GM18519 (cell line): ENCODE results near the gene ITGB2.
"Not testable (repeated sequence)": the region's sequence is repeated elsewhere in the genome, so short reads cannot be mapped to it uniquely, and the experiment has no call there.

ENCODE experiments used
- ATAC-seq: cut with Tn5 transposase; IDR thresholded peaks from one replicate; pipeline ENCODE4 v1.9.1; 2021; ENCODE audit warnings: mild to moderate bottlenecking, moderate library complexity; ENCODE audit not compliant: unreplicated experiment, low FRiP score

The ITGB2 gene

DNA sequence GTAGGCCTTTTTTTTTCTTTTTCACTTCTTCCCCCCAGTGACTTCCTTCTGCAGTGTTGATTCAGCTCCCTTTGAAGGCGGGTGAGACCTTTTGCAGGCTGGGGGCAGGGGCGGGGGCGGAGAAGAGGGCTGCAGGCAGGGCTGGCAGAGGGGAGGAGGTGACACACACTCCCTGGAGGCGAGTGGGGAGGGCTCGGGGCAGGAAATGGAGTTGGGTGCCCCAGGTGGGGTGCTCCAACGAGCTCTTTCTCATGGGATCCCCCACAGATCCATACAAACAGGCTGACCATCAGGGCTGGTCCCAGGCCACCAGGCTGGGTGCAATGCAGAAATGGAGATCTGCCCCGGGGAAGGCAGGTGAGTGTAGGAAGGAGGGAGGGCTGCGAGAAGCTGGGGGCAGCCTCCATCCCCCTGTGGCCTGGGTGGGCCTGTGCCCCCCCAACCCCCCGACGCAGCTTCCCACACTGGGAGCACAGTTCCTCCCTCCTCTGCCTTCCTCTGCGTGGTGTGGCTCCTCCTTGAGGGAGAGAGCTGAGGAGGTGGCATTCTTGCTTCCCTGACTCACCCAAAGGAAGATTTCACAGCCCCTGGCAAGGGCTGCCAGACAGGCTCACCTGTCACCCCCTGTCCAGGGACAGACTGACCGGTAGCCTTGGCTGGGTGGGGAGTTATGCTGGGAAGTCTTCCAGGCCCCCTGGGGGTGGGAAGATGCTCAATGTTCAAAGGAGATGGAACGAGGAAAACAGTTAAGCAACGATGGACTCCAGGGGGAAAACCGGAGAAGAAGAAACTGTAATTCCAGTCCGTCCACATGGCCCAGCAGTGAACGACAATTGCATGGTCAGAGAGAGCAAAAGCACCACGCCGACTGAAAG is 7.1 kb upstream of the ITGB2 start:
- ATAC-seq, result no peak

DNA sequence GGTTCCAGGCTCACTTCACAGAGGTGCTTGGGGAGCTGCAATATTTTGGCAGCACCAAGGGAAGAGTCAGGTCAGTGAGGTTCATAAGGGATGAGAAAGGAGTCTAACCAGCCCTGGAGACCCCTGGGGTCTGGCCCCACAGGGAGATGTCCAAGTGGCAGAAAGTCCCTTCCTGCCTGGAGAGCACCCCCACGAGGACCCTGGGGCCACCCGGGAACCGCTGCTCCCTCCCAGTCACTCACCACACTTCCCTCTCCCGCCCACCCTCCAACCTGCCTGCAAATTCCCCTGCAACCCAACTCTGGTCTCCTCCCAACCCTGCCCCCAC is 6.5 kb upstream of the ITGB2 start:
- no peak for ATAC-seq

DNA sequence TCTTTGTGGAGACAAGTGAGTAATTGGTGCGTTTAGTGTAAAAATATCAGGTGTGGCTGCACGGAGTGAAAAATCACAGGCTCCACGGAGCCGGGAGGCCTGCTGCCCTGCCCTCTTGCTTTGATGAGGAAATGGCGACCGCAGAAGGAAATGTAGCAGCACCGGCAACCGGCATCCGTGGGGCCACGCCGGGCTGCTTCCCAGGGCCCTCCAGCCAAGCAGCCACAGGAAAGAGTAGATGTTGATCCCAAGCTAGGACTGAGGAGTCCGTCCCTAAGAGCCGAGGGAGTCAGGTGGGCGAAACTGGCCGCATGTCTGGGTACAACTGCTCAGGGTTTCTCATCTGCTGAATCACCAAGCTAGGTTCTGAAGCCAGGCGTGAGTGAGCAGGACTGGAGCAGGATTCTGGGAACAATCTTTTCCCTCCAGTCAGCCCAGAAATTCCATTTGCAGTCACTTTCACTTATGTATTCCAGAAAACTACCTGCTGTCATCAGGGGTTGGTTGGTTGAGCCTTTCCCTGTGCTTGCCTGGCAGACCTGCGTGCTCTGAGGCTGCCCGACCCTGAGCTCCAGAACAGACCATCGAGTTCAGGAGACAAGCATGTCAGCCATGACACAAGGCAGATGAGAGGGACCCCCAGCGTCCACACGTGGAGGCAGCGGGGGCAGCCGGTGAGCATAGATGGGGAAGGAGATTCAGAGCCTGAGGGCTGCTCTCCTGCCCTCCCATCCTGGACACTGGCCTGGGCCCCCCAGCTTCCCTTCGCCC is 5.8 kb upstream of the ITGB2 start:
- ATAC-seq, result no peak

DNA sequence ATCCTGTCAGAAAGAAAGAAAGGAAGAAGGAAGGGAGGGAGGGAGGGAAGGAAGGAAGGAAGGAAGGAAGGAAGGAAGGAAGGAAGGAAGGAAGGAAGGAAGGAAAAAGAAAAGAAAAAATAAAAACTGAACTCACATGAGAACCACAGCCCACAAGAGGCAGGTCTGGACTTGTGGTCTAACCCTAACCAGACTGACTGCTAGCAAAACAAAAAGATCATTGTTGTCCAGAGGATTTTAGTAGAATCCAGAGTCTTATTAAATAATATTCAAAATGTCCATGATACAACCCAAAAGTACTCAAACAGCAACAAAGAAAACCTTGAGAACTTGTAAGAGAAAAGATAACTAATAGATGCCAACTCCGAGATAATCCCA is 4.7 kb upstream of the ITGB2 start:
- ATAC-seq, result no peak

DNA sequence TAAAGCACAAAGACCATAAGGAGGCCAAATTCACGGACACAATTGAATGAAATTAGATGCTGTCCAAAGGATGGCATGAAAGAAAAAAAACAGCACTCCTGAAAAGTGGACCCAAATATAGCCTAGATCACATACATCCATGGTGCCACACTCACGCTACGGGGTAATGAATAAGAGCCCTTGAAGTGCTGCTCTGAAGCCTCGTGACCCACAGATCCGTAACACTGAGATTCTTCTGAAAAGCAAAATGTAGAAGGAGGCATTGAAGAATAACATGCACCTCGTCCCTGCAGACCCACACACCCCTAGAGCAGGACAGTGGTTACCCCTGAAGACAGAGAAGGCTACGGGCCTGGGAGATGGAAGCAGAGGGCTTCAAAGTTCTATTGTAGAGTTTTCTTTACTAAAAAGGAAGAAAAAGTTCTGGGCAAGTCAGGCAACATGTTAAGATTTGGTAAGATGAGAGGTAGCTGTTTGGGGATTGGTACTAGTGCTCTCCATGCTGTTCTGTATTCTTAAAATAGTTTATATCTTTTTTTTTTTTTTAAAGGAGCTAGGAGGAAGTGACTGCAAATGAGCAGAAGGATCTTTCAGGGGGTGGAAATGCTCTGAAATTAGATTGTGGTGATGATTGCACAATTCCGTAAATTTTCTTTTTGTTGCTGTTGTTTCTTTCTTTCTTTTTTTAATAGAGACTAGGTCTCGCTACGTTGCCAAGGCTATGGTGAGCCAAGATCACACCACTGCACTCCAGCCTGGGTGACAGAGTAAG is 4.1 kb upstream of the ITGB2 start:
- no peak for ATAC-seq

DNA sequence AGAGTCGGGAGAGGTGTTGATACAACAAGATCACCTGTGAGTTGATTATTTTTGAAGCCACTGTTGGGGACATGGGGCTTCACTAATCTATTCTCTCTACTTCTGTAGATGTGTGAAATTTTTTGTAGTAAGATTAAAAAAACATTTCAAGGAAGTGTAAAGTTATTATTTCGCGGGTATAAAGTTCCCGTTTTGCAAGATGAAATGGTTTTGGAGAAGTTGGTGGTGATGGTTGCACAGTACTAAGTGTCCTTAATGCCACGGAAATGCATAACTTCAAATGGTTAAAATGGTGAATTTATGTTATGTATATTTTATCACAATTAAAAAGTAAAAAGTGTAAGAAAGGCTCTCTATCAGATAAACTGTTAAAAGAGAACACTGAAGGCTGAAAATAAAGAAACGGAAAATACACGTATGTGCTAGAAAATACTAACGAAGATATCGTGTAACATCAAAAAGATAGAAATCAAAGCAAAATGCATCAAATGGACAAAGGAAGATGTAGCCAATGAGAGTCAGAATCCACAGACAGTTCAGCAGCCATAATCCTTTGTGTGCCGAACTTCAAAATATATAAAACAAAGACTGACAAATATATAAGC is 2.9 kb upstream of the ITGB2 start:
- no peak for ATAC-seq

DNA sequence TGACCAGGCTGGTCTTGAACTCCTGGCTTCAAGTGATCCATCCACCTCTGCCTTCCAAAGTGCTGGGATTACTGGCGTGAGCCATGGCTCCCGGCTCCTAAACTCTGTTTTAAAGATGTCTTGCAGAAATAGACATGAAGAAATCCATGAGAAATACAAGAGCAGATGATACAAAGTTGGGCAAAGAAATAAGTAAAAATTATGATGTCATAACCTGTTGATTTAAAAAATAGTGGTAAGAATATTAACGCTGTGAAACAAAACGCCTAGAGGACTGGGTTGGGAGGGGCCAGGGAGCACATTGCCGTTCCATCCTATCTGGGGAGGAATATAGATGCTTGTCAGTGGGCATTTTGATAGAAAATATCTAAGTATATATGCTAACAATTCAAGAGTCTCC is 1.2 kb upstream of the ITGB2 start:
- ATAC-seq, result no peak

DNA sequence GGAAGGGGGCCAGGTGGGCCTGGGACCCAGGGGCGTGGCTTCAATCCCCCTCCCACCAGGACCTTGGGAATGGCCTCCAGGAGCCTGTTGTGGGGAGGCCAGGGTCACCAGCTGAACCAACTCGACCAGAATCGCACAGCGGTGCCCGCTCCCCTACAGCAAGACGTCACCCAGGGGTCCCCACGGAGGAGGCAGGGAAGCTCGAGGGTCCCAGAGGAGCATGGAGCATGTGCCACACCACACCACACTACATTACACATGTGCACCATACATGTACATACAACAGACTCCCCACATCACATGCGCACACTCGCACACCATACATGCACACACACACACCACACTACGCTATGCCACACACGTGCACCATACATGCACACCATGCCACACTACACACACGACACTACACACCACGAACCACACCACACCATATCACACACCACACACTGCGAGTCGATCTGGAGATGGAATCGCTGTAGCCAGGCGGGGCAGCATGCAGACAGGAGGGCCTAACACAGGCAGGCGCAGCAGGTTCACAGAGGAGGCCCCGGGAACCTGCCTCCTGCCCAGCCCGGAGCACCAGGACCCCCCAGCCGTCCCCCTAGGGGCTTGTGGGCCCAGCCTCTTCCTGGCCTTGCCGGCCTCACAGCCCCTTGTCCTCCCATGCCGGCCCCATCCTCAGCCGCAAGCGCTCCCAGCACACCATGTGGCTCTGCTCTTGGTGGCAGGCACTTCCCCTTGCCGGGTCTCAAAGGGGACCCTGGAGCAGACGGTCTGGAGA is 596 bp downstream of the ITGB2 start:
- no peak for ATAC-seq

DNA sequence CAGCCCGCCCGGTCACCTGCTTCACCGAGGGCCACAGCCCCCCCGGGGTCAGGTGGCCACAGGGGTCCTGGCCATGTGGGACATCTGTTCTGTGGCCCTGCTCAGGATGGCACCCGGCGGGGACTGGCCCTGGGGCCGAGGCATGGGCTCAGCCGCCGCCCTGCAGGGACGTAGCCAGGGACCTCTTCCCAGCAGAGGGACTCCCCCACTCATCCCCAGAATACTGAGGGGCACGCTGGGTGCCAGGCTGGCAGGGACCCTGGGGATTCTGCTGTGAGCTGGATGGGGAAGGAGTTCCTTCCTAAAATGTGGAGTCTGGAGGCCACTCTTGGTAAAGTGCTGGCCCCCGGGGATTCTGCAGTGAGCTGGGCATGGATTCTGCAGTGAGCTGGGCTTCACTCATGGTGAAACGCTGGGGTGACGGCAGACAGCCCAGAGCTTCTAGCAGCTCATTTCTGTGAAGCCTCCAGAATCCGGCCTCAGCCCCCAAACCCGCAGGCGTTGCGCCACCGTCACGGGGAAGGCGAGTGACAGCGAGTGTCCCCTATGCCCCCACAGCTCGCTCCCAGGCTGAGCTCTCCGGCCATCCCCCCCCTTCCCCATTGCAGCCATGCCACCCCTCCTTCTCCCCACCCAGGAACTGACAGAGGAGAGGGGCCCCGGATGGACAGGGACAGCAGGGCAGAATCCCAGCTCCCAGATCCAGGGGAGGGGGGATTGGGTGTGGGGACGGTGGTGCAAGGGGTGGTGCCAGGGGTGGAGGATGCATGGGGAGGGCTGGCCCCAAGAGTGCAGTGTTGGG is 1.4 kb downstream of the ITGB2 start:
- ATAC-seq, result no peak

DNA sequence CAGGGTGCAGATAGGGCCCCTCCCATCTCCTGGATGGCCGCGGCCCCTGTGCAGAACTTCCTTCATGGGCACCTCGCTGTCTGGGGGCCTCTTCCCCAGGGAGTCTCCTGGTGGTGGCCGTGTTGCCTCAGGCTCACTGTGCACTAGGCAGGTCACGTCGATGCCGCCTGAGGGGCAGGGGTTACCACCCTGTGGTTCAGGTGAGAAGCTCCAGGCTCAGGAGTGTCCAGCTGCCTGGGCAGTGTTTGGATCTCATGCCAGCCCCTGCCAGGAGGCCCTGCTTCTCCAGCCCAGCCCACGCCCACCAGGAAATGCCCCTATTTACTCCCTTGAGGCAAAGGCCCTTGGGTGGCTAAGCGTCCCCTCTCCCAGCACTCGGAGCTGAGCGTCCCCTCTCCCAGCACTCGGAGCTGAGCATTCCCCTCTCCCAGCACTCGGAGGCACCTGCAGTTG is 2.1 kb downstream of the ITGB2 start:
- ATAC-seq, result no peak

DNA sequence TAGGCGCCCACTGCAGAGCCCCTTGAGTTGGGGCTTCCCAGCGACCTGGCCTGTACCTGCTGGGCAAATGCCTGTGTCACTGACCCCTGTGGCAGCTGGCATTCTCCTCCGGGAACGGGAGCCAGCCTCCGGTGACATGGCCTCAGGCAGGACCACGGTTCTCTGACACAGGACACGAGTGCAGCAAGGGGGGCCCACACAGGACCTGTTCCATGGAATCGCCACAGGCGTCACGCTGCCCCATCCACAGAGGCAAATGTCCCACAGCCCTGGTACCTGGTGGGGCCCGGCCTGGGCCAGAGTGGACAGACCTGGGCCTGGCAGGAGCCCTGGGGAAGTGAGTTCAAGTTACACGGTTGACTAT is 2.6 kb downstream of the ITGB2 start:
- ATAC-seq, result no peak

DNA sequence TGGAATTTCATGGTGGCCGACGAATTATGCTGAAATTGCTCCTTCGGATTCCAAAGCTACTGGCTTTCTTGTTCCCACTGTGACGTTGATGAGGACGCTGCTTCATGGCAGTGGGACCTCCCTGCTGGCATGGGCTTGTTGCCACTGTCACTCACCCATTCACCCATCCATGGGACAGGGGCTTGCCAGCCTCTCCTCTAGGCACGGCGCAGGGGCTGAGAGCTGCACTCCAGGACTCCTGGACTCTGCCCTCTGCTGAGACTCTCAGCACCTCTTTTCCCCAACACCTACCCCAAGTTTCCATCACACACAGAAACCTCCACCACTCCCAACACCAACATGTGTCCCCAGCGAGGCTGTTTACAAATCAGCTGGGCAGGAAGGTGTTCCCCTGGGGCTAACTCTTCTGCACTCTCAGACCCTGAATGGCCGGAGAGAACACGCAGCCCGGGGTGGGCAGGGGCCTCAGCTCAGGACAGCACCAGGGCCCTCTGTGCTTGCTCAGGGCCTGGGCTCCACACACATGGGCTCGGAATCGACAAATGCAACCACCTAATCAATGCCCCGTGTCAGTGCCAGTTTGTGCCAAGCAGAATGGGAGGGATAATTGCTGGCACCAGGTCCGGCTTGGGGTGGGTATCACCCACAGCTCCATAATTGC is 3.1 kb downstream of the ITGB2 start:
- ATAC-seq, result no peak

DNA sequence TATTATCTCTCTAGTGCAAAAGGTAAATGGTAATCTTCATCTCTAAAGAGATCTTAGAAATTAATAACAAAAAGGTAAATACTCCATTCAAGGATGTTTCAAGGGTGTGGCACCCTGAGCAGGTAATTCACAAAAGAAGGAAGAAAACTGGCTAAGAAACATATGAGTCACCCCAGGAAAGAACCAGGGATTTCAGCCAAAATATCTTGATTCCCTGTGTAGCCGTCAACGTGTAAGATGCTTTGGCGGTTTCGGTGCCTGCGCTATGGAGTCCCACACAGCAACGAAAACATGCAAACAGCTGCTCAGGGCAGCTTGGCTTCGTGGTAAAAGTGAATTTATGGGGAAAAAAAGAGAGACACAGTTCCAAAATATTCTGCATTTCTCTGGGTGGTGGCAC is 3.7 kb downstream of the ITGB2 start:
- no peak for ATAC-seq

DNA sequence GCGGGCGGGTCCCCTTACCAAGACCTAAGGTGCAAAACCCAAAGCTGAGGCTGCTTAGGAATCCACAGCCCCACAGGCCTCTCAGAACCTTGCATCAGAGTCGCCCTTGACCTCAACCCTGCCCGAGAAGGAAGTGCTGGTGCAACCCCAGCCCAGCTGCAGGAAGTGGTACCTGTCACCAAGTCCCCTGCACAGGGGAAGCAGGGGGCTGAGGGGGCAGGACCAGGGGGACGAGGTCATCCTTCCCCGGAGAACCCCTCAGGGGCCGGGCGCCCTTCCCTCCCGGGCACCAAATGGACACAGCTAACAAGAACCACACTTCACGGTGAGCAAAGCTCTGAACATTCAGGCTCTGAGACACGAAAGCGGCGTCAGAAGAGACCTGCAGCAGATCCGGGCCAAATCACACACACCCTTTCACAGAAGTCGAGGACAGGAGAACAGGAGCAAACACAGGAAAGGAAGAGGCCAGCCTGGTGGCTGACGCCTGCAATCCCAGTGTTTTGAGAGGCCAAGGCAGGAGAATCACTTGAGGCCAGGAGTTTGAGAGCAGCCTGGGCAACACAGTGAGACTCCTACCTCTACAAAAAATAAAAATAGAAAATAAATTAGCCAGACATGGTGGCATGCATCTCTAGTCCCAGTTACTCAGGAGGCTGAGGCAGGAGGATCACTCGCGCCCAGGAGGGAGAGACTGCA is 6.4 kb downstream of the ITGB2 start:
- no peak for ATAC-seq

DNA sequence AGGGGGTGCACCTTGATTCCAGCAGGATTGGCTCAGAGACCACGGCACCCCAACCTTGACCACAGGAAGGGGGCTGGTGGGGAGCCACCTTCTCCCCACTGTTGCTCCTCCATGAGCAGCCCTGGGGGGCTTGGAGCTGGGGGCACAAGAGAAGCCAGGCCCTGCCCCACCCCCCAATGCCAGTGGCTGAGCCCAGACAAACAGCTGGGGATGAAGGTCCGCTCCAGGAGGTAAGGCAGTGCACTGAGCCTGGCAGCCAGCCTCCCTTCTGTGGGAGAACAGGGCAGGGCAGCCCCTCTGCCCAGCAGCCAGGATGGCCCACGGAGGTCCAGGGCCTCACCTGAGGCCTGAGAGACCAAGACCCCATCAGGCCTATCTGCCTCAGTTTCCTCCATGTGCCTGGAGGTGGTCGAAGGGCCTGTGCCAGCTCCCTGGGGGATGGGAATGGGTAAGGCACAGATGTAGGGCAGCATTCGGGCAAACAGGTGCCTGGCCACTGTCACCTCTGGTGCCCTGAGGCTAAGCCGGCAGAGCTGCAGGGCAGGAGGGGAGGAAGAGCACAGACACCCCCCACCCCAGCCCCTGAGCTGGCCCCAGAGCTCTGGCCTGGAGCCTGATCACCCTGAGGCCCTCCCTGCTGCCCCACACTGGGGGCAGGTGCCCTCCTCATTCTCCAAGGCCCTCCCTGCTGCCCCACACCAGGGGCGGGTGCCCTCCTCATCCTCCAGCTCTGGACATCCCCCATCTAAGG is 7.1 kb downstream of the ITGB2 start:
- ATAC-seq, result no peak

DNA sequence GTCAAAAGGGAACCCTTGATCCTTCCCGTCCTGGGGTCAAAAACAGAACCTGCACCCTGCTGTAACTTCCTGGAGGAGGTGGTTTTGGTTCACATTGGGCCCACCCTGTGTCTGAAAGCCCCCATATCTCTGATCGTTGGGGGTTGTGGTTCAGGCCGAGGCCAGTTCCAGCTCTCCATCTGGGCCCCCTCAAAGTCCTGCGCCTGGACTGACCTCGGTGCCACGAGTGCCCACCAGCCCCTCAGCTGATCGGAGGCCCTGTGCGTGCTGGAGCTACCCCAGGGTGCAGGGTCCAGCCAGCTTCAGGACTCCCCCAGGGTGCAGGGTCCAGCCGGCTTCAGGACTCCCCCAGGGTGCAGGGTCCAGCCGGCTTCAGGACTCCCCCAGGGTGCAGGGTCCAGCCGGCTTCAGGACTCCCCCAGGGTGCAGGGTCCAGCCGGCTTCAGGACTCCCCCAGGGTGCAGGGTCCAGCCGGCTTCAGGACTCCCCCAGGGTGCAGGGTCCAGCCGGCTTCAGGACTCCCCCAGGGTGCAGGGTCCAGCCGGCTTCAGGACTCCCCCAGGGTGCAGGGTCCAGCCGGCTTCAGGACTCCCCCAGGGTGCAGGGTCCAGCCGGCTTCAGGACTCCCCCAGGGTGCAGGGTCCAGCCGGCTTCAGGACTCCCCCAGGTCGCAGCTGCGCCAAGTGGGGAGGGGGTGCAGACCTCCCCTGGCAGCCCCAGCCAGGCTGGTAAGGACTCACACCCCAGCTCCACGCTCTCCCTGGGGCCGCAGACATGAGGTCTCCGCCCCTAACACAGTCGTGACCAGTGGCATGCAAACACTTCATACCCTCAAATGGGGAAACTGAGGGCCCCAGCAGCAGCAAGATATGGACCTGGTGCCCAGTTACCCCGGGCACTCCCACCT is 7.9 kb downstream of the ITGB2 start:
- not testable (repeated sequence) for ATAC-seq

DNA sequence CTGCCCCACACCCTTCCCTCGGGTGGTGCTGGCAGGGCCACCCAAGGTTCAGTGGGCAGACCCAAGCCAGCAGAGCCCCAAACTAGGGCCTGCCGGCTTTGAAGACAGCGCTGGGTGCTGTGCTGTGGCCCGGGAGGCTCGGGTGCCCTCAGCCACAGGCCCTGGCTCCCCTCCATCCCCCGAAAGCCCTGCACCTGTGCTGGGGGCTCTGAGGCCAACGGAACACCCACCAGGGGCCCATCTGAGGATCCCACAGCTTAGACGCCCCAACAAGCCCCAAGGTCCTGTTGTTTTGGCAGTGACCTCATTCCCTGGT is 8.6 kb downstream of the ITGB2 start:
- ATAC-seq, result no peak
